Measurements from ENCODE around the gene FEZ2.

GRCh38 chr2:36554531-36554930, 43.4 kb downstream of the FEZ2 start:
- TF ChIP-seq CTCF (IDR thresholded peaks at IDR 0.05; ENCODE audit: low read depth, low read length) (no peak), POLR2A (IDR thresholded peaks at IDR 0.05; ENCODE audit: extremely low read depth, insufficient read length) (no peak)
- TF ChIP-seq, protein P1, sequence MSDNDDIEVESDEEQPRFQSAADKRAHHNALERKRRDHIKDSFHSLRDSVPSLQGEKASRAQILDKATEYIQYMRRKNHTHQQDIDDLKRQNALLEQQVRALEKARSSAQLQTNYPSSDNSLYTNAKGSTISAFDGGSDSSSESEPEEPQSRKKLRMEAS (IDR thresholded peaks at IDR 0.05; ENCODE audit: low read depth, low read length): no peak

Data from NB4 (cell line).